ENCODE results near the gene TOP1. TPM values are rescaled to one million over a fixed set of nuclear protein-coding genes. Genes with fewer than 3 reads are reported as not detected.

TOP1 gene
- total RNA-seq, 1 donor from 2014 or later, result 102 TPM

- Mint-ChIP-seq H3K27me3 (ENCODE audit: low read depth) (no peaks in the 10 kb centered on the region), H3K27ac (ENCODE audit: unreplicated experiment) (no peak overlapping the region), H3K4me1 (peaks cover 11% of the 10 kb centered on the region), H3K36me3 (ENCODE audit: low read depth) (peaks cover 31% of the 10 kb centered on the region), H3K9me3 (no peaks in the 10 kb centered on the region), H3K4me3 (no peak overlapping the region)
- DNase-seq (ENCODE audit: low read depth, low spot score), result no peak
- TF ChIP-seq CTCF (conservative IDR thresholded peaks at IDR 0.05), result no peak
These were observed 133.3 kb downstream of the TOP1 start for GRCh38 chr20:41161886-41162285.

GRCh38 chr20:41162396-41162795, 133.8 kb downstream of the TOP1 start:
- Mint-ChIP-seq H3K9me3 (no peaks in the 10 kb centered on the region), H3K4me3 (no peak overlapping the region), H3K27me3 (ENCODE audit: low read depth) (no peaks in the 10 kb centered on the region), H3K27ac (ENCODE audit: unreplicated experiment) (no peak overlapping the region), H3K4me1 (peaks cover 6% of the 10 kb centered on the region), H3K36me3 (ENCODE audit: low read depth) (peaks cover 35% of the 10 kb centered on the region)
- TF ChIP-seq CTCF (conservative IDR thresholded peaks at IDR 0.05), result no peak
- no peak for DNase-seq (ENCODE audit: low read depth, low spot score)

GRCh38 chr20:41163821-41164220, 135.2 kb downstream of the TOP1 start:
- Mint-ChIP-seq H3K27me3 (ENCODE audit: low read depth) (no peaks in the 10 kb centered on the region), H3K4me3 (no peak overlapping the region), H3K27ac (ENCODE audit: unreplicated experiment) (no peak overlapping the region), H3K4me1 (no peaks in the 10 kb centered on the region), H3K9me3 (no peaks in the 10 kb centered on the region), H3K36me3 (ENCODE audit: low read depth) (peaks cover 35% of the 10 kb centered on the region)
- no peak for DNase-seq (ENCODE audit: low read depth, low spot score)
- no peak for TF ChIP-seq CTCF (conservative IDR thresholded peaks at IDR 0.05)

- H3K27ac Mint-ChIP-seq (ENCODE audit: unreplicated experiment), result no peak overlapping the region
- H3K9me3 Mint-ChIP-seq, result no peaks in the 10 kb centered on the region
- peaks cover under 1% of the 10 kb centered on the region for H3K27me3 Mint-ChIP-seq (ENCODE audit: low read depth)
- no peak for TF ChIP-seq CTCF (conservative IDR thresholded peaks at IDR 0.05)
- no peaks in the 10 kb centered on the region for H3K4me1 Mint-ChIP-seq
- H3K36me3 Mint-ChIP-seq (ENCODE audit: low read depth), result peaks cover 32% of the 10 kb centered on the region
- no peak overlapping the region for H3K4me3 Mint-ChIP-seq
- no peak for DNase-seq (ENCODE audit: low read depth, low spot score)
These were observed 136.6 kb downstream of the TOP1 start for GRCh38 chr20:41165001-41165882.

- no peak for TF ChIP-seq CTCF (conservative IDR thresholded peaks at IDR 0.05)
- H3K4me3 Mint-ChIP-seq, result no peak overlapping the region
- H3K9me3 Mint-ChIP-seq, result no peaks in the 10 kb centered on the region
- peaks cover 31% of the 10 kb centered on the region for H3K36me3 Mint-ChIP-seq (ENCODE audit: low read depth)
- DNase-seq (ENCODE audit: low read depth, low spot score), result no peak
- H3K4me1 Mint-ChIP-seq, result no peaks in the 10 kb centered on the region
- peaks cover 3% of the 10 kb centered on the region for H3K27me3 Mint-ChIP-seq (ENCODE audit: low read depth)
- peak overlapping the region; percentile 54 for H3K27ac Mint-ChIP-seq (ENCODE audit: unreplicated experiment)
These were observed 137.8 kb downstream of the TOP1 start for GRCh38 chr20:41166201-41167117.

All from neural crest cell (in vitro differentiated cells).